Measurements from ENCODE around the gene S1PR3. TPM values are rescaled to one million over a fixed set of nuclear protein-coding genes. Genes with fewer than 3 reads are reported as not detected.

The S1PR3 gene
- total RNA-seq, 2 donors from 2014 or later, result 90.5 to 208 TPM

DNA sequence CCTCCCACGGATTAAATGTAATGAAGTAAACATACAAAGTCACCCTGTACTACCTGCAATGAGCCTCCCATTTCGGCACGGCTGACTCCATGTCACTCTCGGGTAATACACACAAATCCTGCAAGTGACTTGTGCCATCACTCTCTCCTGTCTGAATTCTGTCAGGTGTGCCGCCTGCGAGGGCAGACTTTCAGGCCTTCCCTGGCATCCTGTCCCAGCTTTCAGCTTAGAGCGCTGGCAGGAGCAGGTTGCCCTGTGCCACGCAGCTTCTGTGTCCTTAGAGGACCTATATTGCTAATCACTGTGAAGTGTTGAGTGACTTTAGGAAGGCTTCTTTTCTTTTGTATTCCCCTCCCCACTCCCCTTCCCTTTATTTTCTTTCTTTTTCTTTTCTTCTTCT is 25.8 kb upstream of the S1PR3 start:
- no peak for DNase-seq (ENCODE audit: low spot score)
- intact Hi-C loops (cut with DNase I), result no loop called here

DNA sequence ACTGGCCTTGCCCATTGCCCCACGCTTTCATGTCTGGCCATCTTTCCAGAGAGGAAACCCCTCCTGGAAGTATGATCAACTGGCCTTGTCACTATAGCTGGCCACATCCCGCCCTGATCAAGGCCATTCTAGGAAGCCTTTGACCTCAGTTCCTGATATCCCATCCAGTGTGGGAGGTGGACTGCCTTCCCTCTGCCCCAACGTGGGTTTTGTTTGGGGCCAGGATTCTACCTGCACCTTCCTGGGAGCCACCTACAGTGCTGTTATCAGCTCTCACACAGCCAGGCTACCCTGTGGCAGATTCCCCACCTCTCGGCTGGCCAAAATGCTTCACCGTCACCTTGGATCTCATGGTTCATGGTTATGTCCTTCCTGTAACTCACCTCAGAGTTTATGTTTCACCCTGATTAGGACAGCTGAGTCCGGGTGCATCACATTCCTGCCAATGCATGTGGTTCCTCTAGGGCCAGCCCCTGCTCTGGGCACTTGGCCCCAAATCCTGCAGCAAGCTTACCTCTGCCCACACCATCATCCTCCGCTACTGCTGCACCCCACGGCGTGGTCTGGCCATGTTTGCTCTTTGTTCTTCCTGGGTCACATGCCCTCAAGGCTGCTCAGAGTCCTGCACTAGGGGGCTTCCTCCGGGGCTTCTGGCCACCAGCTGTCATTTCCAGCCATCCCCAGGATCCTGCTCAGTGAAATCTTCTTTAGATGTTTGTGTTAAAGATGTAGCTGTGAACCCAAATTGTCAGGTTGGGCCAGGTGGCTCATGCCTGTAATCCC is 24.2 kb upstream of the S1PR3 start:
- DNase-seq (ENCODE audit: low spot score), result no peak
- intact Hi-C loops (cut with DNase I), result no loop called here

DNA sequence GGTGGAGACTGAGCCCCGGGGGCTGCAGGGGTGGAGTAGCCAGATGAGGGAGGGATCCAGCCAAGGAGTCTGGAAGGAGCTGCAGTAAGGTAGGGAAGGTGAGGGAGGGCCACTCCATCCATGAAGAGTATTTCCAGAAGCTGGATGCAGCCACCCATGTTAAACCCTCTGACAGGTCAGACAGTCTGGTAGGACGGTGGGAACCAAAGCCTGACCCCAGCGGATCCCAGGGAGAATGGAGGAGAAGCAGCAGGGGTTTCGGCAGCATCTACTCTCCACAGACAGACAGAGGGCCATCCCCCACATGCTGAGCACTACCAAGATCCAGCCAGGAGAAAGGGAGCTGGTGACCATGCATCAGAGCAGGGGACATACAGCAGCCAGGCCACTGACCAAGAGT is 22.5 kb upstream of the S1PR3 start:
- intact Hi-C loops (cut with DNase I), result no loop called here
- no peak for DNase-seq (ENCODE audit: low spot score)

DNA sequence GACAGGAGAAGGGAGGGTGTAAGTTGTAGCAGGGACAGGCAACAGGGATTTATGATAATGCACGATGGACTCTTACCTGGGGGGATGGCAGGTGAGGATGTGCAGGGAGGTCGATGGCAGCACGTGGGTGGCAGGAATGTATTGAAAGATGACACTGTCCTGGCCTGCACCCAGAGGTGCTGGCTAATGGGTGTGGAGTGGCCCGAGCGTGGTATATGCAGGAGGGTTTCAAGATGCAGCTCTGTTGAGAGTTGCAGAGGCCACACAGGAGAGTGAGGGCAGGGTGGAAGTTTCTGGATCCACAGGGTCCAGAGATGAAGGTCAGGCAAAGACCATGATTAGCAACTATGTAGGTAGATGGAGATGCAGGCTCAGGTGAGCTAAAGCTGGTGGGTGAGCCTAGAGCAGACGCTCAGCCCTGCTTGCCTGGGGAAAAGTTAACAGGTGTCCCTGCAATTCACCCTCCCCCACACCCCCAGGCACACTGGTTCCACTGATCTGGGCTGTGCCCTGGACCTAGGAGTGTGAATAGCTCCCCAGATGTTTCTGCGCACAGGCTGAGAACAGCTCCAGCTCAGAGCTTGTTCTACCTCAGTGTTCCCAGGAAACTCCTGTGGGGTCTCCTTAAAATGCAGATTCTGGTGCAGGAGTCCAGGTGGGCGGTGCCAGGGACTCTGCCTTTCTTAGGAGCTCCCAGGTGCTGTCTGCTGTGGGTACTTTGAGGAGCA is 21.5 kb upstream of the S1PR3 start:
- intact Hi-C loops (cut with DNase I), result no loop called here

DNA sequence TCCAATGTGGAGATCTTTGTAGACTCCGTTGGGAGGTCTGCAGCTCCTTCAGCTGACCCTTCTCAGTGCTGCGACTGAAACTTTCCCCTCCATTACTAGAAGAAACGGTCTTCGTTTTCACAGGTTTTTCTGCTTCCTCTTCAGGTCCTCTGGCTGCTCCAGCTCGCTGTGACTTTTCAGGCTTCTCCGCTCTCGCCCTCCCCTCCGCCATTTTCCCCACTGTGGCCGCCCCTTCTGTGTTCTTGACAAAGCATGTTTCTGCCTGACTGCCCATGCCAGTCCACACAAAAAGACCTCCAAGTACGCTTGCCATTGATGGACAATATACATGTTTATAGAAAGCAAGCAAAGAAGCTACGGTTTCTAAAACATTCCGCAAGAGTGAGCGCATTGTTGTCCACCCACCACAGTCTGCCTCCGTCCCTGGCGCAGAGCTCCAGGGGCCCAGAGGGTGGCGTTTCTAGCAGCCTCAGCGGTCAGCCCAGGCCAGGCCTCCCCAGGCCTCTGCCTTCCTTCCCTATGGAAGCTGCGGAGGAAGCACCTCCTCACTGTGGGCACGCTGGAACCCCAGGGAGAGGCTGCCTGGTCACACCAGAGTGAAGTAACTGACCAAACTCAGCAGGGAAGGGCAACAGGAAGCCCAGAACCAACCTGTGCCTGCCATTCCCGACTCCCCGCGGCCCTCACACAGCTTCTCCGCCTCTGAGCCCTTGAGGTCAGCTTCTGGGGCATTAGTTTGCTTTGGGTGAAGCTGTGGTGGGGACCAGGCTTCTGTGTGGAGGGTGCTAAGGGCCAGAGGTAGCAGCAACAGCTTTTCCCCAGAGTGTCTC is 19.9 kb upstream of the S1PR3 start:
- no peak for DNase-seq (ENCODE audit: low spot score)
- intact Hi-C loops (cut with DNase I), result no loop called here

More for the DNA sequence above, 21.5 kb upstream of the S1PR3 start:
- no peak for DNase-seq (ENCODE audit: low spot score)

DNA sequence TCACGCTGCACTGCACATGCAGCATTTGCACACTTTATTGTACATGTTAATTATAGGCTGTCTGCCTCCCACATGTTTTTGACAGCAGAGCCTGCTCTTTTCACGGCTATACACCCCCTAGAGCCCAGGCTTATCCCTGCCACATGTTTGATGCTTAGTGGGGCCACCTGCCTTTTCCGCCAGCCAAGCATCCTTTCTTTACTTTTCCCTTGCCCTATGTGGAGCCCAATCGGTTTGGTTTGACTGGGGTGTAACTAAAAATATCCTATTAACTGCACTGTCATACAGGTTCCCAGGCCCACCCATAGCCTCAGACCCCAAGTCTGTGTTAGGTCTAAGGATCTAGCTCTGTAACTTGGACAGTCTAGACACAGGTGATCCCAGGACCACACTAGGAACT is 18.9 kb upstream of the S1PR3 start:
- no peak for DNase-seq (ENCODE audit: low spot score)
- intact Hi-C loops (cut with DNase I), result no loop called here

DNA sequence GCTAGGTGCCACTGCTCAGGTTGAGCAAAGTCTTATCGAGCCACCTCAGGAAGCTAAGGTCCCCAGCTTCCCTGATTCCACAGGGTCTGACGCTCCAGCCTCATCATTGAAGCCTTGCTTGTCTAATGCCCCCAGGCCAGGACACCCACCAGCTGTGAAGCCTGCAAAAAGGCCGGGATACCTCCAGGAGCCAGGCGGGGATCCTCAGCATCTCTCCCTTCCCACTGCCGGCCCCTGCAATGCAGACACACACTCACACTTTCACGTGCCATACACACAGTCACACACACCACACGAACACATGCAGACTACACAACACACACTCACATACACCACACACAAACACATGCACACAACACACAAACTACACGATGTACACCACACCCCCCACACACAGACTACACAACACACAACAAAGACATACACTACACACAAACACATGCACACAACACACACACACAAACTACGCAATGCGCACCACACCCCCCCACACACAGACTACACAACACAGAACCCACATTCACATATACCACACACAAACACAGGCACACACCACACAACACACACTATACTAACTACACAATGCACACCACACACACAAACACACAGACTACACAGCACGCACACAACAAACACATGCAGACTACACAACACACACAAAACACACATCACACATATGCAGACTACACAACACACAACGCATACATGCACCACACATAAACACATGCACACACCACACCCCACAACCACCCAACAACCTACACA is 17.8 kb upstream of the S1PR3 start:
- DNase-seq (ENCODE audit: low spot score), result no peak
- intact Hi-C loops (cut with DNase I), result no loop called here

DNA sequence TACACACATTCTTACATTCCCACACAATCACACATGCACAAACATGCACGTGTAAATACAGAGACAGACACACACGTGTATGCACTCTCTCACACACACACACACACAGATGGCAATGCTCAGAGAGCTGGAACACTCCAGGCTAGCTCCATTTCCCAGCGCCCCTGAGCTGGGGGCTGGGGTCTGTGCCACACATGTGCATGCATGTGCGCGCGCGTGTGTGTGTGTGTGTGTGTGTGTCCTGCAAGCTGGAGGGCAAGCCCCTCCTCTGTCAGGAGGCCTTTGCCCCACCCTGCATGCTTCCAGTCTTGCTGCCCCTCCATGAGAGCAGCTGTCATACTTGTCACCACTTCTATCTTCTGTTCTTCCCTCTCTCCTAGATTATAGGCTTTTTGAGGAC is 16.6 kb upstream of the S1PR3 start:
- no peak for DNase-seq (ENCODE audit: low spot score)
- intact Hi-C loops (cut with DNase I), result no loop called here

DNA sequence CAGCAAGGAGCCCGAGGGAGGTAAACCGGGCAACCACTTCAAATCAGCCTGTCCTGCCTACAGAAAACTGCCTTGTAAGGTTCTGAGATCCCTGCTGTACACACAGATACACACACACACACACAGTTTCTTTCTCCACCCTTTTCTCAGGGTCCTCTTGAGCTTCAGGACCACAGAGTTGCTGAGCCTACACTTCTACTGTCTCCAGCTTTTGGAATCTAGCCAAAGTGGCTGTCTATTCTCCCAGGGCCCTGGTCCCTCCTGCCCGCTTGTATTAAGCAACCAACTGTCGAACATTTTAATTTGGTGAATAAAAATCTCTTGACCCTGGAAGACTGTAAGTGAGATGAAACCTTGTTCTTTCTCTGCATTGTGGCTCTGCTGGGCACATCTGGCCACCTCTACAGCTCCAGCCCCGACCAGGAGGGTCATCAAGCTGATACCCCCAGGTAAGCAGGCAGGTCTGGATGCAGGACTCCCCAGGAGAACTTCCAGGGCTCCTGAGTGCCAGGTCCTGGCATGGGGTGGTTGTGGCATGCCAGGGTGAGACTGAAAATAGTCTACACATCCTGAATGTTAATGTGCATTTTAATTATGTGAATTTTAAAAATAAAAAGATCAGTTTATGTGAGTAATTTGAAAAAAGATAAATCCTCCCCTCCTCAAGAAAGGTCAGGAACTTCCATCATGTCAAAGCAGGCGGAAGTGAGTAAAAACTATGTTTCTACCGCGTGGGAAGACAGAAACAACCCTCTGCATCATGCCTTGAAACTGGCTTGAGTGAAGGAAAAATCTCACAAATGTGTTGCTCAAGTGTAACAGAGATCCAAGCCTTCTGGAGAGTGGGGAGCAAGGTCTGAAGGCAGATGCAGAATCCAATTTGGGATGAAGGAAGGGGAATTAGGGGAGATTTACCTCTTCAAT is 15.0 kb upstream of the S1PR3 start:
- no peak for DNase-seq (ENCODE audit: low spot score)
- intact Hi-C loops (cut with DNase I), result no loop called here

DNA sequence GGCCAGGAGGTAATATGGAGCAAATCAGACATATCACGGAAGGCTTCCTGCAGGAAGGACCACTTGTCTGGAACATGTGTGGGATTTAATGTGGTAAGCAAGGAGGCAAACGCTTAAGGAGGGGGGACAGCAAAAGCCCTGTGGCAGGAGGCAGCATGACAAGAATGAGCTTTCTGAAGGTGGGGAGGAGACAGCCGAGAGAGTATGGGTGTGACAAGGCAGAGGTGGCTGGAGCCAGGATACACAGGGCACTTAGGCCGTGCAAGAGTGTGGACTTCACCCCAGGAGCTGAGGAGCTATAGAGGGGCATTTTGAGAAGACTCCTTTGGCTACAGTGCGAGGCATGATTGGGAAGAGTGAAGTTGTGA is 14.4 kb upstream of the S1PR3 start:
- intact Hi-C loops (cut with DNase I), result no loop called here
- DNase-seq (ENCODE audit: low spot score), result no peak

DNA sequence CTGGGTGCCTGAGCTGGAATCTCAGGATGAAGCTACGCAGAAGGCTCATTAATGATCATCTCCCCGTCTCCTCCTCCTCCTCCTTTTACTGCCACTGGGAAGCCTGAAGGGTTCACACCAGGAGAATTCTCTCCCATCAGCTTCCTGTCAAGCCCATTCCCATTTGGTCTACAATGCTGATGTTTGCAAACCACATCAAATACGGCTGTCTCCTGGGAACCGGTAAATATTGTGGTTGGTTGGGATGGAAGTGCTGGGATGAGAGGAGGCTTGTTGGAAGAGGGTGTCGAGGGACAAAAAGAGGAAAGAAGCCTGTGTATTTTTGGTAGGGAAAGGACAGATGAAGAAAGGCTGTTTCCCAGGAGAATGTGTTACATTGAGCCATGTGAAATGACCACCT is 13.2 kb upstream of the S1PR3 start:
- DNase-seq (ENCODE audit: low spot score), result no peak
- intact Hi-C loops (cut with DNase I), result no loop called here

DNA sequence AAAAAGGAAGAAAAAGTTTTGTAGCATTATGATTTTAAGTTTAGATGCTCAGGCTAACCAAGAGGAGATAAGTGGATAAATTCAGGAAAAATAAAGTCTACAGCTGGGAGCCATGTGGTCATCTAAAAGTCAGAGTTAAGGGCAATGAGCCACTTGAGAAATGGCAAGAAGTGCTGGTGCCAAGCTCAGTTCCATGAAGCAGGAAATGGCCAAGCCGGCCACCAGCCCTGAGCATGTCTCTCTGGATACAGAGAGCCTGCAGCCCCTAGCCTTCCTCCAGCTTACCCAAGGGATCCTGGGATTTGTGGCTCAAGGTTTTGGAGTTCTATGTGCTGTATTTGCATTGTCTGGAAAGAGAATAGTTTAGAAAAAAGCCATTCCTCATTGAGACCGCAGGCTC is 12.2 kb upstream of the S1PR3 start:
- no peak for DNase-seq (ENCODE audit: low spot score)
- intact Hi-C loops (cut with DNase I), result no loop called here

DNA sequence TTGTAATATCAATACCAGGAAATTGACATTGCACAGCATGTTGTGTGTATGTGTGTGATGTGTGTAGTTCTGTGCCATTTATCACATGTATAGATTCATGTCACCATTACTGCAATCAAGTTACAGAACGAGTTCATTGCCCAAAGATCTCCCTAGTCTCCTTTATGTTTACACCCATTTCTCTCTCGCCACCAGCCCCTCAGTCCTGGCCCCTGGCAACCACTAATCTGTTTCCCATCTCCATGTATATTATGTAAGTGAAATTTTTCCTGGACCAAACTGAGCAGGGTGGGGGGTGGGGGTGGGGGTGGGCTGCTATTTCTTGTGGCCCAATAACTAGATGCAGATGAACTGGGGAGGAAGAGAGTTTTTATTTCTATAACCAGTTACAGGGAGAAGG is 11.5 kb upstream of the S1PR3 start:
- no peak for DNase-seq (ENCODE audit: low spot score)
- intact Hi-C loops (cut with DNase I), result no loop called here

DNA sequence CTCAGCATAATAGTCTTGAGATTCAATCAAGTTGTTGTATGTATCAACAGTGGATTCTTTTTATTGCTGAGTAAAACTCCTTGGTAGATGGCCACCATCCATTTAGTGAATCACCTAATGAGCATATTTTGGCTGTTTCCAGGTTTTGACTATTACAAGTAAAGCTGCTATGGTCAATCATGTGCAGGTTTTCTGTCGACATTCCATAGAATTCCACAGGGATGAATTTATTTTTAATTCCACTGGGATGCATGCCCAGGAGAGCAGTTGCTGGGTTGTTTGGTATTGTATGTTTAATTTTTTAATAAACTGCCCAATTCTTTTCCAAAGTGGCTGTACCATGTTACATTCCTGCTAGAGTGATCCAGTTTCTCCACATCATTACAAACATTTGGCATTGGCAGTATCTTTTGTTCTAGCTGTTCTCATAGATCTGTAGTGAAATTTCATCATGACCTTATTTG is 10.5 kb upstream of the S1PR3 start:
- intact Hi-C loops (cut with DNase I), result no loop called here
- DNase-seq (ENCODE audit: low spot score), result no peak

DNA sequence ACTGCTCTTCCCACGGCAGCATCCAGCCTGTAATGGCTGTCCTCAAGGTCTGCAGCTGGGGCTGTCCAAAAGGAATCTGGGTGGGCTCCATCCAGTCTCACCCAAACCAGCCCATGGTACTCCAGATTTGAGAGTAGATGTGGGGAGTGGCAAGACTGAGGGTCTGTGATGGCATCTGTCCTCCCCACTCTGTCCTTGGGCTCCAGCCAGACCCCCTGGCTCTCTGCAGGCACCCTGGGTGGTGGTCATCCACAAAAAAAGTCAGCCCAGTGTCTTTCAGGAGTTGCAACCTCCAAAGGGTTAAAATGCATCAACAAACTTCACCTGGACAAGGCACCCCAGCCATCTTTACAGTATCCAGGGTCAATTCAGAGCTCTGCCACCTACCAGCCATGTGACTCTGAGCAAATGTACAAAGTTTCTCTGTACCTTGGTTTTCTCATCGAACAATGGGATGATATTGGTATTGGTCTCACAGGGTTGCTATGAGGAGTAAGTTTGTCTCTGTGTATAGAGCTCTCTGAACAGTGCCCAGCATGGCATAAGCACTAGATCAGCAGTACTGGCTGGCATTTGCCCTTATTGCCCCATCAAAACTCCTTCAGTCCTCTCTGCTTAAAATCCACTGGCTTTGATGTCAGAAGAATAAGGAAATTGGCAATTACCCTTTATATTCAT is 7.3 kb upstream of the S1PR3 start:
- intact Hi-C loops (cut with DNase I), result no loop called here
- DNase-seq (ENCODE audit: low spot score), result no peak

DNA sequence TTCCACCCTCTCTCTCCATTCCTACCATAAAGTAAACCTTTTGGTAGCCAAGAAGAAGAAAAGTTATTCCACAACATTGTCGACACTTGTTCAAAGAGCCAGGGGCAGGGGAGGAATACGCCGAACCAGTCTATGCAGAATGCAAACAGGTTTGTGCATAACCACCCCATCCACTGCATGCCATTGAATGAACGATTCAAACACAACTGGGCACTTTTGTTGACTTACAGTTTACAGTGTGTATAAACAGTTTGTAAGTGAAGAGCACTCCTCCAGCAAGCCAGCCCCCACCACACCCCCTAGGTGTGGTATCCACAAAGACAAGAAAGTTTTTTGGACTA is 6.8 kb upstream of the S1PR3 start:
- DNase-seq (ENCODE audit: low spot score), result no peak

DNA sequence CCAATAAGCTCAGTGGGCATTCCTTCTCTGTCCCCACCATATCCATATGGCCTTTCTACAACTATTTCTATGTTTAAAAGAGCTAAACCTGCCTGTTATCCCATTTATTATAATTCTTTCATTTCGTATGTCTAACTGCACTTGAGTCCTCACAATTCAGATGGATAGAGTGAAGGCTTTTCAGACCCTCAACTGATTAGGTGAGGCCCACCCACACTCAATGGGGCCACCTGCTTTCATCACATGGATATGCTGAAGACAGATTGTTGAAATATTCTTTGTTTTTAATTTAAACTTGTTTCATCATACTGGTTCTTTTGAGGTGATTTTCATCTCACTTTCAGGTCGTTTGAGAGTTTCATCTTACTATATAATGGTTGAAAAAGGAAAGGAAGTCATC is 5.7 kb upstream of the S1PR3 start:
- intact Hi-C loops (cut with DNase I), result no loop called here
- no peak for DNase-seq (ENCODE audit: low spot score)

More for the DNA sequence above, 6.8 kb upstream of the S1PR3 start:
- intact Hi-C loops (cut with DNase I), result no loop called here

DNA sequence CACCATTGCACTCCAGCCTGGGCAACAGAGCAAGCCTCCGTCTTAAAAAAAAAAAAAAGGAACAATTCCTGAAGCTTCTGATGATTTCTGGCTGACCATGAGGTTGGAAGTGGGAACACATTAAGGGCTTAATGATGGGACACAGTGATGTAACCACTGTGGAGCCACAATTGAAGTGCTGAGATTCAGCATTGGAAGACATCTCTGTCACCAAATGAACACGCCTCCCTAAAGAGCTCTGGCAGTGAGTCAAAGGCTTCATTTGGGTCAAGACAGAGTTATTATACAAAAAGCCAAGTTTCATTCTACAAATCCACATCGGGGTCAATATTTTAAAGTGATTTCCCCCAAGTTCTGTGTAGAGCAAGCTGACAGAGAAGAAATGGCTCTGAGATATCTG is 4.5 kb upstream of the S1PR3 start:
- no peak for DNase-seq (ENCODE audit: low spot score)
- intact Hi-C loops (cut with DNase I), result no loop called here

All from posterior vena cava (tissue), 2 donors.